GM23338 (cell line): ENCODE data around the gene PHLPP2. TPM values are rescaled to one million over a fixed set of nuclear protein-coding genes. Genes with fewer than 3 reads are reported as not detected.
"Not testable (repeated sequence)": the region's sequence is repeated elsewhere in the genome, so short reads cannot be mapped to it uniquely, and the experiment has no call there.

Source experiments
- ATAC-seq: fragments of 200-7000 bp; cut with Tn5 transposase; 3 replicates; pipeline ENCODE4 v1.9.1; 2020
- DNase-seq: peaks from one replicate; pipeline ENCODE4 v3.0.0-alpha.2; 2015; ENCODE audit warnings: low spot score
- H2AFZ ChIP-seq: fragments of 200-600 bp; sonication (generic); 2 replicates; pipeline ENCODE4 v1.8.0; 2016; ENCODE audit warnings: antibody characterized with exemption, mild to moderate bottlenecking, moderate library complexity
- H3F3A ChIP-seq: fragments of 200-600 bp; sonication (generic); replicated peaks from 2 replicates; pipeline ENCODE4 v1.8.0; 2017; ENCODE audit warnings: antibody characterized with exemption, mixed run types, low read depth
- H3K27ac ChIP-seq: fragments of 200-600 bp; sonication (generic); 2 replicates; pipeline ENCODE4 v1.6.1; 2016; ENCODE audit warnings: low read depth
- H3K27me3 ChIP-seq: fragments of 200-600 bp; sonication (generic); 2 replicates; pipeline ENCODE4 v1.8.0; 2016; ENCODE audit warnings: mild to moderate bottlenecking, mixed run types, moderate library complexity; ENCODE audit not compliant: insufficient read depth
- H3K36me3 ChIP-seq: fragments of 200-600 bp; sonication (generic); 2 replicates; pipeline ENCODE4 v1.8.0; 2016; ENCODE audit warnings: mild to moderate bottlenecking; ENCODE audit not compliant: insufficient read depth
- H3K4me1 ChIP-seq: fragments of 200-600 bp; sonication (generic); 2 replicates; pipeline ENCODE4 v1.8.0; 2016; ENCODE audit warnings: mild to moderate bottlenecking, moderate library complexity; ENCODE audit not compliant: insufficient read depth
- H3K4me2 ChIP-seq: fragments of 200-600 bp; sonication (generic); 2 replicates; pipeline ENCODE4 v1.7.1; 2017; ENCODE audit warnings: mixed run types
- H3K4me3 ChIP-seq: fragments of 200-600 bp; sonication (generic); 2 replicates; pipeline ENCODE4 v1.6.1; 2016; ENCODE audit warnings: mixed run types
- H3K79me2 ChIP-seq: fragments of 200-600 bp; sonication (generic); replicated peaks from 2 replicates; pipeline ENCODE4 v1.8.0; 2017; ENCODE audit warnings: mild to moderate bottlenecking; ENCODE audit not compliant: insufficient read depth
- H3K9me2 ChIP-seq: fragments of 200-600 bp; sonication (generic); 2 replicates; pipeline ENCODE4 v1.8.0; 2017; ENCODE audit not compliant: insufficient read depth
- H4K20me1 ChIP-seq: fragments of 200-600 bp; sonication (generic); replicated peaks from 2 replicates; pipeline ENCODE4 v1.8.0; 2017; ENCODE audit warnings: mild to moderate bottlenecking; ENCODE audit not compliant: insufficient read depth
- H3K27ac Mint-ChIP-seq: 2 replicates; pipeline ENCODE4 v1.8.0; 2020; ENCODE audit warnings: inconsistent platforms, mild to moderate bottlenecking, moderate library complexity, mixed read lengths
- H3K27me3 Mint-ChIP-seq: 3 replicates; pipeline ENCODE4 v1.8.0; 2022; ENCODE audit warnings: low read depth, mild to moderate bottlenecking, moderate library complexity, mixed read lengths, inconsistent platforms; ENCODE audit not compliant: insufficient read depth, poor library complexity
- H3K36me3 Mint-ChIP-seq: 3 replicates; pipeline ENCODE4 v1.8.0; 2021; ENCODE audit warnings: low read depth, mild to moderate bottlenecking, inconsistent platforms, moderate library complexity, mixed read lengths
- H3K4me1 Mint-ChIP-seq: 3 replicates; pipeline ENCODE4 v1.8.0; 2020; ENCODE audit warnings: mild to moderate bottlenecking, inconsistent platforms, mixed read lengths
- H3K4me3 Mint-ChIP-seq: 3 replicates; pipeline ENCODE4 v1.8.0; 2021; ENCODE audit warnings: moderate library complexity, mild to moderate bottlenecking, inconsistent platforms, mixed read lengths
- H3K9me3 Mint-ChIP-seq: 3 replicates; pipeline ENCODE4 v1.8.0; 2020; ENCODE audit warnings: moderate library complexity, mild to moderate bottlenecking, inconsistent platforms, mixed read lengths
- CREB1 ChIP-seq: fragments of 250-450 bp; sonication (Bioruptor Pico); IDR thresholded peaks from 2 replicates; pipeline ENCODE4 v1.5.0; 2020; ENCODE audit warnings: low read depth, mild to moderate bottlenecking, moderate library complexity
- ETS1 ChIP-seq: IDR thresholded peaks from 2 replicates; pipeline ENCODE4 v1.6.1; 2016; ENCODE audit warnings: antibody characterized with exemption
- EZH2 ChIP-seq: fragments of 200-600 bp; sonication (generic); IDR thresholded peaks from one replicate; pipeline ENCODE4 v1.8.0; 2017; ENCODE audit warnings: antibody characterized with exemption, mild to moderate bottlenecking, low read depth; ENCODE audit not compliant: unreplicated experiment
- EZH2phosphoT487 ChIP-seq: fragments of 200-600 bp; sonication (generic); IDR thresholded peaks from one replicate; pipeline ENCODE4 v1.8.1; 2018; ENCODE audit warnings: antibody characterized with exemption; ENCODE audit not compliant: unreplicated experiment
- JUNB ChIP-seq: IDR thresholded peaks from one replicate; pipeline ENCODE4 v1.6.1; 2016; ENCODE audit warnings: antibody characterized with exemption; ENCODE audit not compliant: unreplicated experiment
- REST ChIP-seq: IDR thresholded peaks from one replicate; pipeline ENCODE4 v1.6.1; 2018; ENCODE audit warnings: antibody characterized with exemption; ENCODE audit not compliant: unreplicated experiment
- STAT1 ChIP-seq: IDR thresholded peaks from one replicate; pipeline ENCODE4 v1.6.1; 2016; ENCODE audit warnings: antibody characterized with exemption; ENCODE audit not compliant: unreplicated experiment
- ZNF114 ChIP-seq: fragments of 250-450 bp; sonication (Bioruptor Pico); IDR thresholded peaks from 2 replicates; pipeline ENCODE4 v1.5.0; 2020; ENCODE audit warnings: mild to moderate bottlenecking, moderate library complexity
- polyA plus RNA-seq: library from polyadenylated mRNA; unstranded; fragments of >200 nt; fragmentation: Nextera tagmentation; extraction: Ambion mirVana; gene quantifications from 2 replicates; pipeline ENCODE4 v1.2.1, GENCODE V29; 2016
- total RNA-seq: library from RNA; depleted of rRNA; stranded (reverse); fragments of >200 nt; shearing (Covaris generic); gene quantifications from 2 replicates; pipeline ENCODE4 v1.2.3, GENCODE V29; 2014
- TF ChIP-seq, protein P1 (sequence below): fragments of 250-450 bp; sonication (Bioruptor Pico); IDR thresholded peaks from 2 replicates; pipeline ENCODE4 v1.5.0; 2020; ENCODE audit warnings: mild to moderate bottlenecking, moderate library complexity

Gene PHLPP2
- total and polyA plus RNA-seq, 2 experiments from 2014 or later = 4.2 to 20.5 TPM

DNA sequence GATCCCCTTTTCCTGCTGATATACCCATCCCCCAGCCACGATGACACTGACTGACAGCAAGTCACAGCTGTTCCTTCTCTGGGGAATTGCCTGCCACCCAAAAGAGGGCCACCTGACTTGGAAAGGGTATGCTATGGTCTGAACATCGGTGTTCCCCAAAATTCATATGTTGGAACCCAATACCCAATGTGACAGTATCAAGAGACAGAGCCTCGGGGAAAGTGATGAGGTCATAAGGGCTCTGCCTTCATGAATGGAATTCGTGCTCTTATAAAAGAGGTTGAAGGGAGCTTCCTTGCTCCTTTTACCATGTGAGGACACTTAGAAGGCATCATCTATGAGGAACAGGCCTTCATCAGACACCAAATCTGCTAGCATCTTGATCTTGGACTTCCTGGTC is 106.1 kb downstream of the PHLPP2 start:
- Histone ChIP-seq H4K20me1 (no peaks in the 10 kb centered on the region), H3K27me3 (no peaks in the 10 kb centered on the region), H3K9me2 (0 out of 2 replicates have a peak, but pooled peaks cover 2% of the 10 kb centered on the region), H3K36me3 (0 out of 2 replicates have a peak, but pooled peaks cover 3% of the 10 kb centered on the region), H3K4me1 (no peaks in the 10 kb centered on the region), H3F3A (no peaks in the 10 kb centered on the region), H3K4me3 (no peak overlapping the region), H3K79me2 (no peaks in the 10 kb centered on the region), H2AFZ (no peak overlapping the region), H3K27ac (no peak overlapping the region), H3K4me2 (no peak overlapping the region)
- DNase-seq (no peak), ATAC-seq (no peak)
- peaks cover 3% of the 10 kb centered on the region for H3K27me3 Mint-ChIP-seq
- H3K36me3 Mint-ChIP-seq = no peaks in the 10 kb centered on the region
- H3K4me1 Mint-ChIP-seq = no peaks in the 10 kb centered on the region
- no peak overlapping the region for H3K4me3 Mint-ChIP-seq
- H3K27ac Mint-ChIP-seq = no peak overlapping the region
- peaks cover 7% of the 10 kb centered on the region; the same call in 2 of the 3 replicates for H3K9me3 Mint-ChIP-seq
- TF ChIP-seq ETS1 (no peak), CREB1 (CRISPR knock-in tag) (no peak), STAT1 (no peak), EZH2phosphoT487 (no peak), ZNF114 (CRISPR knock-in tag) (no peak), EZH2 (no peak), REST (no peak), JUNB (no peak)
- TF ChIP-seq, protein P1, sequence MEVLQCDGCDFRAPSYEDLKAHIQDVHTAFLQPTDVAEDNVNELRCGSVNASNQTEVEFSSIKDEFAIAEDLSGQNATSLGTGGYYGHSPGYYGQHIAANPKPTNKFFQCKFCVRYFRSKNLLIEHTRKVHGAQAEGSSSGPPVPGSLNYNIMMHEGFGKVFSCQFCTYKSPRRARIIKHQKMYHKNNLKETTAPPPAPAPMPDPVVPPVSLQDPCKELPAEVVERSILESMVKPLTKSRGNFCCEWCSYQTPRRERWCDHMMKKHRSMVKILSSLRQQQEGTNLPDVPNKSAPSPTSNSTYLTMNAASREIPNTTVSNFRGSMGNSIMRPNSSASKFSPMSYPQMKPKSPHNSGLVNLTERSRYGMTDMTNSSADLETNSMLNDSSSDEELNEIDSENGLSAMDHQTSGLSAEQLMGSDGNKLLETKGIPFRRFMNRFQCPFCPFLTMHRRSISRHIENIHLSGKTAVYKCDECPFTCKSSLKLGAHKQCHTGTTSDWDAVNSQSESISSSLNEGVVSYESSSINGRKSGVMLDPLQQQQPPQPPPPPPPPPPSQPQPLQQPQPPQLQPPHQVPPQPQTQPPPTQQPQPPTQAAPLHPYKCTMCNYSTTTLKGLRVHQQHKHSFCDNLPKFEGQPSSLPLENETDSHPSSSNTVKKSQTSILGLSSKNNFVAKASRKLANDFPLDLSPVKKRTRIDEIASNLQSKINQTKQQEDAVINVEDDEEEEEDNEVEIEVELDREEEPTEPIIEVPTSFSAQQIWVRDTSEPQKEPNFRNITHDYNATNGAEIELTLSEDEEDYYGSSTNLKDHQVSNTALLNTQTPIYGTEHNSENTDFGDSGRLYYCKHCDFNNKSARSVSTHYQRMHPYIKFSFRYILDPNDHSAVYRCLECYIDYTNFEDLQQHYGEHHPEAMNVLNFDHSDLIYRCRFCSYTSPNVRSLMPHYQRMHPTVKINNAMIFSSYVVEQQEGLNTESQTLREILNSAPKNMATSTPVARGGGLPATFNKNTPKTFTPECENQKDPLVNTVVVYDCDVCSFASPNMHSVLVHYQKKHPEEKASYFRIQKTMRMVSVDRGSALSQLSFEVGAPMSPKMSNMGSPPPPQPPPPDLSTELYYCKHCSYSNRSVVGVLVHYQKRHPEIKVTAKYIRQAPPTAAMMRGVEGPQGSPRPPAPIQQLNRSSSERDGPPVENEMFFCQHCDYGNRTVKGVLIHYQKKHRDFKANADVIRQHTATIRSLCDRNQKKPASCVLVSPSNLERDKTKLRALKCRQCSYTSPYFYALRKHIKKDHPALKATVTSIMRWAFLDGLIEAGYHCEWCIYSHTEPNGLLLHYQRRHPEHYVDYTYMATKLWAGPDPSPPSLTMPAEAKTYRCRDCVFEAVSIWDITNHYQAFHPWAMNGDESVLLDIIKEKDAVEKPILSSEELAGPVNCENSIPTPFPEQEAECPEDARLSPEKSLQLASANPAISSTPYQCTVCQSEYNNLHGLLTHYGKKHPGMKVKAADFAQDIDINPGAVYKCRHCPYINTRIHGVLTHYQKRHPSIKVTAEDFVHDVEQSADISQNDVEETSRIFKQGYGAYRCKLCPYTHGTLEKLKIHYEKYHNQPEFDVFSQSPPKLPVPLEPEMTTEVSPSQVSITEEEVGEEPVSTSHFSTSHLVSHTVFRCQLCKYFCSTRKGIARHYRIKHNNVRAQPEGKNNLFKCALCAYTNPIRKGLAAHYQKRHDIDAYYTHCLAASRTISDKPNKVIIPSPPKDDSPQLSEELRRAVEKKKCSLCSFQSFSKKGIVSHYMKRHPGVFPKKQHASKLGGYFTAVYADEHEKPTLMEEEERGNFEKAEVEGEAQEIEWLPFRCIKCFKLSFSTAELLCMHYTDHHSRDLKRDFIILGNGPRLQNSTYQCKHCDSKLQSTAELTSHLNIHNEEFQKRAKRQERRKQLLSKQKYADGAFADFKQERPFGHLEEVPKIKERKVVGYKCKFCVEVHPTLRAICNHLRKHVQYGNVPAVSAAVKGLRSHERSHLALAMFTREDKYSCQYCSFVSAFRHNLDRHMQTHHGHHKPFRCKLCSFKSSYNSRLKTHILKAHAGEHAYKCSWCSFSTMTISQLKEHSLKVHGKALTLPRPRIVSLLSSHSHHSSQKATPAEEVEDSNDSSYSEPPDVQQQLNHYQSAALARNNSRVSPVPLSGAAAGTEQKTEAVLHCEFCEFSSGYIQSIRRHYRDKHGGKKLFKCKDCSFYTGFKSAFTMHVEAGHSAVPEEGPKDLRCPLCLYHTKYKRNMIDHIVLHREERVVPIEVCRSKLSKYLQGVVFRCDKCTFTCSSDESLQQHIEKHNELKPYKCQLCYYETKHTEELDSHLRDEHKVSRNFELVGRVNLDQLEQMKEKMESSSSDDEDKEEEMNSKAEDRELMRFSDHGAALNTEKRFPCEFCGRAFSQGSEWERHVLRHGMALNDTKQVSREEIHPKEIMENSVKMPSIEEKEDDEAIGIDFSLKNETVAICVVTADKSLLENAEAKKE (CRISPR knock-in tag) = no peak

- not testable (repeated sequence) for H3K27ac ChIP-seq, H3K9me3 Mint-ChIP-seq, H3K27me3 Mint-ChIP-seq, H3K27ac Mint-ChIP-seq, H3K27me3 ChIP-seq, H3K79me2 ChIP-seq, H3K4me2 ChIP-seq, H4K20me1 ChIP-seq, DNase-seq, H3K4me1 Mint-ChIP-seq, H3F3A ChIP-seq, H3K9me2 ChIP-seq, H3K36me3 Mint-ChIP-seq, H2AFZ ChIP-seq, H3K4me1 ChIP-seq, ATAC-seq, H3K4me3 Mint-ChIP-seq, H3K36me3 ChIP-seq, H3K4me3 ChIP-seq
Measured at GRCh38 chr16:71614956-71615355, 109.5 kb downstream of the PHLPP2 start.
